Epidermal melanocyte (primary cell): ENCODE results near the gene SERPINB8.

Source experiments
- DNase-seq: peaks from one replicate; pipeline ENCODE4 v3.0.0; 2011; ENCODE audit warnings: low spot score; ENCODE audit not compliant: insufficient read length

Gene SERPINB8

GRCh38 chr18:64011513-64011912 lies 41.6 kb downstream of the SERPINB8 start:
- DNase-seq = no peak

GRCh38 chr18:64017870-64018269 lies 48.0 kb downstream of the SERPINB8 start:
- DNase-seq = no peak

GRCh38 chr18:64019922-64020756 lies 50.3 kb downstream of the SERPINB8 start:
- DNase-seq = no peak

GRCh38 chr18:64026350-64026749 lies 56.5 kb downstream of the SERPINB8 start:
- no peak for DNase-seq

GRCh38 chr18:64027931-64028695 lies 58.2 kb downstream of the SERPINB8 start:
- DNase-seq = no peak

- no peak for DNase-seq
Measured at GRCh38 chr18:64029096-64029495, 59.2 kb downstream of the SERPINB8 start.

- no peak for DNase-seq
Measured at GRCh38 chr18:64031411-64031810, 61.5 kb downstream of the SERPINB8 start.

- DNase-seq = no peak
Measured at GRCh38 chr18:64032312-64032711, 62.4 kb downstream of the SERPINB8 start.

GRCh38 chr18:64037812-64038414 lies 68.0 kb downstream of the SERPINB8 start:
- DNase-seq = peak; percentile 45
